Stomach smooth muscle (tissue), 2 donors: ENCODE data around the gene LSM4.

Experiments used
- H3K27ac ChIP-seq: one replicate; pipeline ENCODE4 v1.7.0; 2013; ENCODE audit warnings: mild to moderate bottlenecking, low read length, inconsistent platforms
- H3K27me3 ChIP-seq, 2 donors: one replicate each; pipeline ENCODE4 v1.7.0; 2013; ENCODE audit warnings: low read length in 2 of 2; ENCODE audit not compliant: insufficient read depth in 2 of 2, control insufficient read depth in 1 of 2
- H3K36me3 ChIP-seq, 2 donors: one replicate each; pipeline ENCODE4 v1.7.0; 2013; ENCODE audit warnings: low read length in 2 of 2; ENCODE audit not compliant: control insufficient read depth in 2 of 2, insufficient read depth in 2 of 2
- H3K4me1 ChIP-seq: one replicate; pipeline ENCODE4 v1.7.0; 2013; ENCODE audit warnings: low read length; ENCODE audit not compliant: control insufficient read depth, insufficient read depth
- H3K4me3 ChIP-seq, 2 donors: one replicate each; pipeline ENCODE4 v1.7.0; 2013; ENCODE audit warnings: low read length in 2 of 2
- H3K9ac ChIP-seq, 2 donors: one replicate each; pipeline ENCODE4 v1.7.0; 2013; ENCODE audit warnings: low read length in 2 of 2, mild to moderate bottlenecking in 1 of 2
- H3K9me3 ChIP-seq, 2 donors: one replicate each; pipeline ENCODE4 v1.7.0; 2013; ENCODE audit warnings: low read length in 2 of 2; ENCODE audit not compliant: control insufficient read depth in 2 of 2
- donor health status: healthy.
- donor health status: Pancreatic carcinoma.

Gene LSM4

DNA sequence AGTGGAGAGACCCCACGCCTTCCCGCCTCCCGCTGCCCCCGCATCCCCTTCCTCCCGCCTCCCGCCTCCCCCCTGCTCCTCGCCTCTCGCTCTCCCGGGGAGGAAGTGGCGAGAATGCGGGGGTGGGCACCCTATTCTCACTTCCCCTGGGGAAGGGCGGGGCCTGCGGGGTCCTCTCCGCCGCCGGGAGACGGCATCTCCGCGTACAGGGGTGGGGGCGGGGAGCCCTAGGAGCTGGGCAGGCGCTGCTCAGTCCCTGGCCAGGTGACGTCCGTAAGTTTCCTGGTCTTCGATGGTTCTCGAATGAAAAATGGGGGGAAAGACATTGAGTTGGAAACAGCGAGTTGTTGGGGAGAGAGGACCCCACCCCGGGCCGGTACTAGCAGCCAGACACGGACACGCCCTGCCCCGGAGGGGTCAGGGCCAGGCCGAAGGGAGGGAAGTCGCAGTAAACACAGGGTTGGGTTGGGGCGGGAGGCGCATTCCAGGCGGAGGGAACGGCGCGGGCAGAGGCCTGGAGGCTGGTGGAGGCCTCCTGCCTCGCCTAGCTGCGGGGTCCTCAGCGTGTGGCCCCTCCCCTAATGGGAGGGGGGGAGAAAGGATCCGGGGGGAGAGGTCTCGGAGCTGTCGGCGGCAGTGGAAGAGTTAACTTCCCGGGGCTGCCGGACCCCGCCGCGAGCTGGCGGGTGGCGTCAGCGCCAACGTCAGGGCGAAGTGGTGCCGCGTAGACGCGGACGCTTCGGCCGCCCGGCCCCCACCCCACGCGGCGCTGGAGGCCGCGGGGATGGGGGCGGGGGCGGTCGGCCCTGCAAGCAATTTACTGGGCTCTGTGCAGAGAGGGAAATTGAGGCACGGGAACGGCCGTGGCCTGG is 31.1 kb downstream of the LSM4 start:
- Histone ChIP-seq H3K9me3 (peaks cover 0 to 3% of the 10 kb centered on the region in 2 donors), H3K27me3 (no peaks in the 10 kb centered on the region), H3K27ac (peak overlapping the region; percentile 99), H3K9ac (peak overlapping the region; percentile 95 to 99), H3K4me3 (peak overlapping the region; percentile 79 to 88), H3K4me1 (peaks cover 26% of the 10 kb centered on the region), H3K36me3 (no peaks in the 10 kb centered on the region)

DNA sequence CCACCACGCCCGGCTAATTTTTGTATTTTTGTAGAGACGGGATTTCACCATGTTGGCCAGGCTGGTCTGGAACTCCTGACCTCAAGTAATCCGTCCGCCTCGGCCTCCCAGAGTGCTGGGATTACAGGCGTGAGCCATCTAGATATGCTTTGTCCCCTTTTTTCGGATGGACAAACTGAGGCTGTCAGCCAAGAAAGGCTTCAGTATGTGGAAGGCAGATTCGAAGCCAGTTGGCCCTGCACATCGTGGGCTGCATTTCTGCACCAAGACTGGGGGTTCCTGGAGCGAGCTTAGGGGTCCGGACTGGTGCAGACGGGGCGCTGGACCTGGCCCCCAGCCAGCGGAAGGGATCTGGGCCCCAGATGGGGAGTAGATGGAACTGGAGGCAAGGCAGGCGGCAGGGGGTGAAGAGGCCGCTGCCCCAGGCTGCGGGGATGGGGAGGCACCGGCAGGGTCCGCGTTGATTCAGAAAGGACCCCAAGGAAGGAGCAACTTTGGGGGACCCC is 31.8 kb downstream of the LSM4 start:
- no peaks in the 10 kb centered on the region for H3K27me3 ChIP-seq
- peak overlapping the region; percentile 69 to 95 for H3K9ac ChIP-seq
- H3K9me3 ChIP-seq: peaks cover 0 to 3% of the 10 kb centered on the region in 2 donors
- peak overlapping the region; percentile 79 to 88 for H3K4me3 ChIP-seq
- peak overlapping the region; percentile 99 for H3K27ac ChIP-seq
- H3K36me3 ChIP-seq: no peaks in the 10 kb centered on the region
- peaks cover 28% of the 10 kb centered on the region for H3K4me1 ChIP-seq

DNA sequence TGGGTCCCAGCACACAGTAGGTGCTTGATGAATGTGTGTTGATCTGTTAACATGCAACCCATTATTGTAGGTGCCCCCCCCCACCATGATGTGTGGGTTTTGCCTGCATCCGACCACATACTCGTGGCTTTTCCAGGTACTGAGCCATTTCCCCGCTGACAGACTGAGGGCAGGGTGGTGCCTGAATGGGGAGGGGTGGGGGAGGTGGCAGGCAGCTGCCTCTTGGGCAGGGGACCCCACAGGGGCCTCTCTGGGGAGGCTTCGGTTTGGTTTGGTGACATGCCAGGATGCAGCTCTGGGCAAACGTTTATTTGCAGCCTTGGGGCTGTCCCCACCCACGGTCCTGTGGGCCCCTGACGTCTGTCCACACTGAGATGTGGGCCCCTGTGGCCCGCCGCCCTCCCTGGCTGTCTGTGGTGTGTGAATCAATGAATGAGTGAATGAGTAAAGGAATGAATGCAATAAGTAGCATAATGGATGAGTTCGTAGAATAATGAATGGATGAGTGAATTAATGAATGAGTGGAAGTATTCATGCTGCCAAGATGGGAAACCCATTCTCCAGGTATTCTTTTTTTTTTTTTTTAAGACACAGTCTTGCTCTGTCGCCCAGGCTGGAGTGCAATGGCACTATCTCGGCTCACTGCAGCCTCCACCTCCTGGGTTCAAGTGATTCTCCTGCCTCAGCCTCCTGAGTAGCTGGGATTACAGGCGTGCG is 32.4 kb downstream of the LSM4 start:
- H3K4me3 ChIP-seq: no peak overlapping the region
- H3K9ac ChIP-seq: peak overlapping the region in 1 of 2 donors; percentile 5
- no peaks in the 10 kb centered on the region for H3K27me3 ChIP-seq
- peaks cover 28% of the 10 kb centered on the region for H3K4me1 ChIP-seq
- peaks cover 0 to 3% of the 10 kb centered on the region in 2 donors for H3K9me3 ChIP-seq
- H3K27ac ChIP-seq: peak overlapping the region; percentile 99
- no peaks in the 10 kb centered on the region for H3K36me3 ChIP-seq

DNA sequence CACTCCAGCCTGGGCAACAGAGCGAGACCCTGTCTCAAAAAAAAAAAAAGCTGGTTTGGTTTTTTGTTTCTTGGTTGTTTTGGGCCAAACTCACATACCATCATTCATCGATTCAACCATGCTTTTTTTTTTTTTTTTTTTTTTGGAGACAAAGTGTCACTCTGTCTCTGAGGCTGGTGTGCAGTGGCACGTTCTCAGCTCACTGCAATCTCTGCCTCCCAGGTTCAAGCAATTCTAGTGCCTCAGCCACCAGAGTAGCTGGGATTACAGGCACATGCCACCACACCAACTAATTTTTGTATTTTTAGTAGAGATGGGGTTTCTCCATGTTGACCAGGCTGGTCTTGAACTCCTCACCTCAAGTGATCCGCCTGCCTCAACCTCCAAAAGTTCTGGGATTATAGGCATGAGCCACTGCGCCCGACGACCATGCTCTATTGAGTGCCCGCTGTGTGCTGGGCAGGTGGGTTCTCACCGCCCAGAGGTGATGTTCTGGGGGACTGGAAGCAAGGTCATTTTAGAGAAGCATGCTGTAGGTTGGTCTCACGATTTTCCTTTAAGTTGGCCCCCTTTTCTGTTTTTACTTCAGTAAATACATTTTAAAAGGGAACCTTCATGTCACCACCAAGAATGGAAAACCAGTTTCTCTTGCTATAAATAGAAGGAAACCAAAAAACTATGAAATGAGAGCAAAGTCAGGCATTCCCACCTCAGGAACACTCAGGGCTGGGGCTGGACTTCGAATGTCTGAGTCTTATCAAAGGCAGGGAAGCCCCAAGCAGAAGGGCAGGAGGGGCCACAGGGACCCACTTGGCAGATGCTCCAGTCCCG is 33.2 kb downstream of the LSM4 start:
- no peak overlapping the region for H3K4me3 ChIP-seq
- no peaks in the 10 kb centered on the region for H3K27me3 ChIP-seq
- no peaks in the 10 kb centered on the region for H3K36me3 ChIP-seq
- peaks cover 28% of the 10 kb centered on the region for H3K4me1 ChIP-seq
- H3K27ac ChIP-seq: peak overlapping the region; percentile 99
- H3K9ac ChIP-seq: peak overlapping the region in 1 of 2 donors; percentile 5
- no peaks in the 10 kb centered on the region for H3K9me3 ChIP-seq

DNA sequence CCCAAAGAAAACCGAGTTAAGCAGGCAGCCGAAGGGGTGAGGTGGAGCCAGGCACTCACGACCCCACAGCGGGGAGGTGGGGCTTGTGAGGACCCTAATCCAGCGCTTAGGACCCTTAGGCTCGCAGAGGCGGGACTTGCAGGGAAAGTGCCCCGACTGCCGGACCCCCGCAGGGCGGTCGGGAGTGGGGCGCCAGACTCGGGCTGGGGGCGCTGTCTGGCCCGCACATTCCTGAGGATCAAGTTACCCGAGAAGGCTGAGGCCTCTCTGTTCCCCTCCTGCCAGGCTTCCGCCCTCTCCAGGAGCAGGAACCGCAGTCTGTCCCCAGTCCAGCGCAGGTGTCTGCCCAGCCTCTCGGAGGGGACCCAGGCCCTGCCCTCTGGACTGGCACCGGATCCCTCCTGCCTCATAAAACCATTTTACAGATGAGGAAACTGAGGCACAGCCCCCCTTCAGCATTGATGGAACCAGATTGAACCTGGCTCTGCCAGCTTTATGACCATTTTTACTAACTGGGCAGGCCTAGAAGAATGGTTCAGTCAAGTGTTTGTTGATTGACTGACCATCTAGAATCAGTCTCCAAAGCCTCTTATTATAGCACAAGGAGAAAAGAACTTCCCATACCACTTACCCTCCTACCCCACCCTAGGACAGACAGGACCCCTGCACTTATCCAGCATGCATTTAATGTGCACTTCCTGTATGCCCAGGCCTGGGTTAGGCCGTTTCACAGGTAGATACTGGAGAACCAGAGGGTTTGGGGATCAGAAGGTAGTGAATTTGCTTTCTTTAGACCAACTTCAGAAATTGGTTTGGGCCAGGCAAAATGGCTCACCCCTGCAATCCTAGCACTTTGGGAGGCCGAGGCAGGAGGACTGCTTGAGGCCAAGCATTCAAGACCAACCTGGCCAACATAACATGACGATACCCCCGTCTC is 34.8 kb downstream of the LSM4 start:
- H3K27ac ChIP-seq: peak overlapping the region; percentile 31
- no peaks in the 10 kb centered on the region for H3K9me3 ChIP-seq
- peaks cover 25% of the 10 kb centered on the region for H3K4me1 ChIP-seq
- H3K27me3 ChIP-seq: no peaks in the 10 kb centered on the region
- no peaks in the 10 kb centered on the region for H3K36me3 ChIP-seq
- H3K9ac ChIP-seq: peak overlapping the region in 1 of 2 donors; percentile 5
- no peak overlapping the region for H3K4me3 ChIP-seq

DNA sequence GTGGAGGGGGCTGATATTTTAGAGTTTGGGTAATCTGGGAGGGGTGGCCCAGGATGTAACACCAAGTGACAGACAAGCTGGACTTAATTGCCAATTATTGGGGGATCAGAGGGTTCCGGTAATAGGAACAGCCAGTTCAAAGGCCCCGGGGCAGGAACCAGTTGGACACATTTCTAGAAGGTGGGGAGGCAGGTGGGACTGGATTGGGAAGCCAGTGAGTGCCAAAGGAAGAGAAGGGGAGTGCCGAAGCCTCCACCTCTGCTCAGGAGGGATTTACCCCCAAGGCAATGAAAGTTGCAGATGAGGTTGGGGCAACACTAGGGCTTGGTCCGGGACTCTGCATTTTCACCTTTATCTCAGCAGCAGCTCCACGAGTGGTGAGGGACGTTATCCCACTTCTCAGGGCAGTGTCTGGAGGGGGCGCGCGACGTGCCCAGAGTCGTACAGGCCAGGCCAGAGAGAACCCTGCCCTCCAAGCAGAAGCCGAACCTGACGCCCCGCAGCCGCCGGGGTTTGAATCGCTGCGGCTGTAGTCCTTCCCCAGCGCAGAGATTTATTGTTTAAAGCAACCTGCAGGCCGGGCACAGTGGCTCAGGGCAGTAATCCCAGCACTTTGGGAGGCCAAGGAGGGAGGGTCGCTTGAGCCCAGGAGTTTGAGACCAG is 35.8 kb downstream of the LSM4 start:
- Histone ChIP-seq H3K27me3 (no peaks in the 10 kb centered on the region), H3K9me3 (no peaks in the 10 kb centered on the region), H3K4me1 (peaks cover 32% of the 10 kb centered on the region), H3K9ac (no peak overlapping the region), H3K36me3 (no peaks in the 10 kb centered on the region), H3K4me3 (no peak overlapping the region), H3K27ac (peak overlapping the region; percentile 31)

DNA sequence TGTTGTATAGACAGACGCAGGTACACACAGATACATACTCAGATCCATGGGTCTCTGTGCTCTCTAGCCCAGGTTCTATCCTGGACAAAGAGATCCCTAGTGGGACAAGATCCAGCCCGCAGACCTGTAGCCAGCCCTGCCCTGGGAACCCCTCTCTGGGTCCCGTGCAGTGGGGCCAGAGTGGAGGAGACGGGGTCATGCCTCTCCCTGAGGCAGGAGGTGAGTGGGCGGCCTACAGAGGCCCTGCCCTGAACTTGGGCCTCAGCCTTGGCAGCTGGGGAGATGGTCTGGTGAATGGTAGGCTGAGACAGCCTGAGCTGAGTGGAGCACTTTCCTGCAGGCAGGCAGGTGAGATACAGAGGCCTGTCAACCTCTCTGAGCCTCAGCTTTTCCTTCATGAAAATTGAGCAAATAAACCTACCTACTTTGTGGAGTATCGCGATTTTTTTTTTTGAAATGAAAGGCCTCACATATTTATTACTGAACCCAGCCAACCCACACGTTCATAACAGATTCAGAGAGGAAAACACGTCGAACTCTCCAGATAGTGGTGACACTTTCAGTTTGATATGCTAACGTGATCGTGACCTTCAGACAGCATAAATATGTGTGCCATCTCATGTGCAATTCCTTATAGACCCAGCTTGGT is 38.0 kb downstream of the LSM4 start:
- Histone ChIP-seq H3K27me3 (no peaks in the 10 kb centered on the region), H3K4me3 (no peak overlapping the region), H3K36me3 (no peaks in the 10 kb centered on the region), H3K27ac (peak overlapping the region; percentile 37), H3K9me3 (no peaks in the 10 kb centered on the region), H3K9ac (no peak overlapping the region), H3K4me1 (peaks cover 17% of the 10 kb centered on the region)

DNA sequence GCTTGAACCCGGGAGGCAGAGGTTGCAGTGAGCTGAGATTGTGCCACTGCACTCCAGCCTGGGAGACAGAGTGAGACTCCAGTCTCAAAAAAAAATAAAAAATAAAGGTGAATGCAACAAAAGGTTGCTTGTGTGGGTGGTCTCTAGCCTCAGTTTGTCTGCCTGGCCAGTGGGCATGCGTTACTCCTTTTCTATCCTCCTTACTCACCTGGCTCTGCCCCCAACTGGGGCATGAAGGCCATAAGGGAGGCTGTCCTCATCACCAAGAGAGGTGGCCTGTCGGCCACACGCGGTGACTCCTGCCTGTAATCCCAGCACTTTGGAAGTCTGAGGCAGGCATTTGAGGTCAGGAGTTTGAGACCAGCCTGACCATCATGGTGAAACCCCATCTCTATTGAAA is 39.5 kb downstream of the LSM4 start:
- H3K27ac ChIP-seq: peak overlapping the region; percentile 99

DNA sequence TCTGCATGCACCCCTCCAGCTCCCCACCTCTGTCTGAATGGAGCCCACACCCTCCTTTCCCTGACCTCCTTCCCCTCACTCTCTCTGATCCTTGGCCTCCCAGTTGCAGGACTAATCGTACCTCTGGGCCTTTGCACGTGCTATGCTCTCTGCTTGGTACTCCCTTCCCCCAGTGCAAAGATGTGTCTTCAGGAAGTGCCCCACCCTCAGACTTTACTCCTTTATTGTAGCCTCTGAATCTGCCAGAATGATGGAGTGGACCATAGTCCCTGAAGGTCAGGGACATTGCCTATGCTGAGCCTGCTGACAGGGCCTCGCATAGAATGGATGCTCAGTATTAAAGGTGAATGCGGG is 40.1 kb downstream of the LSM4 start:
- Histone ChIP-seq H3K4me1 (peaks cover 31% of the 10 kb centered on the region), H3K4me3 (peak overlapping the region; percentile 55 to 80), H3K27ac (peak overlapping the region; percentile 99), H3K27me3 (no peaks in the 10 kb centered on the region), H3K36me3 (peaks cover 7 to 9% of the 10 kb centered on the region in 2 donors), H3K9me3 (no peaks in the 10 kb centered on the region), H3K9ac (peak overlapping the region; percentile 96 to 99)

More for the DNA sequence above, 39.5 kb downstream of the LSM4 start:
- Histone ChIP-seq H3K9ac (no peak overlapping the region), H3K27me3 (no peaks in the 10 kb centered on the region), H3K36me3 (peaks cover 7% of the 10 kb centered on the region in 2 donors), H3K4me3 (no peak overlapping the region), H3K4me1 (peaks cover 26% of the 10 kb centered on the region), H3K9me3 (no peaks in the 10 kb centered on the region)
